D721Med (cell line): ENCODE data around the gene CCDC88C.

ENCODE experiments used
- DNase-seq: peaks from one replicate; pipeline ENCODE4 v3.0.0; 2011; ENCODE audit warnings: low spot score; ENCODE audit not compliant: insufficient read length
- FAIRE-seq: peaks from 2 replicates; lab custom pipeline; 2011; peaks lifted over from hg19 to GRCh38; lab: Jason Lieb, UNC
- CTCF ChIP-seq: IDR thresholded peaks from 2 replicates; pipeline ENCODE4 v1.5.1; 2012; ENCODE audit warnings: mild to moderate bottlenecking, control low read depth; ENCODE audit not compliant: insufficient read depth; ENCODE audit errors: missing control alignments

Gene CCDC88C

DNA sequence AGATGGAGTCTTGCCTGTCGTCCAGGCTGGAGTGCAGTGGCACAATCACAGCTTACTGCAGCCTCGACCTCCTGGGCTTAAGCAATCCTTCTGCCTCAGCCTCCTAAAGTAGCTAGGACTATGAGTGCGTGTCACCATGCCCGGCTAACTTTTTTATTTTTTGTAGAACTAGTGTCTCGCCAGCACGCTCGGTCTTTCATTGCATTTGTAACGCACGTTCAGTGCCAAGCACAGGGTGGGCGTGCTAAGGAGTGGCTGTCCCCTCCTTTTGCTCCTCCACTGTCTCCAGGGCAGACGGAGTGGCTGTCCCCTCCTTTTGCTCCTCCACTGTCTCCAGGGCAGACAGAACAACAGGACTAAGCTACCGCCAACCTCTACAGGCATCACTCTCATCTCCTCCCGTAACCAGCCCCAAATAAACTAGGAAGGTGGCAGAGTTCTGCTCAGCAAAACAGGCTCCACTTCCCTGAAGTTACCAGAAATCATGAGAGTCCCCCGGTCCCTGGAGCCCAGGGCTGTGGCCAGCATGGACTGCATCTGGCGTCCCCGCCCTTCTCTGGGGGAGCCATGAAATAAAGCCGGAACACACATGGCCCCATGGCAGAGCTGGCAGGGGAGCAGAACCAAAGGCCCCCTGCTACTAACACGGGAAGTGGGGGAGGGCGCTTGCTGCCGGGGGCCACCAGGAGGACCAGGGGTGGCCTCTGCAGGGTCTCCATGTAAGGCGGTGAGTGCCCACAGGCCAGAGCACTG, 60.2 kb downstream of the CCDC88C start:
- DNase-seq (no peak), FAIRE-seq (no peak)
- TF ChIP-seq CTCF, result no peak

DNA sequence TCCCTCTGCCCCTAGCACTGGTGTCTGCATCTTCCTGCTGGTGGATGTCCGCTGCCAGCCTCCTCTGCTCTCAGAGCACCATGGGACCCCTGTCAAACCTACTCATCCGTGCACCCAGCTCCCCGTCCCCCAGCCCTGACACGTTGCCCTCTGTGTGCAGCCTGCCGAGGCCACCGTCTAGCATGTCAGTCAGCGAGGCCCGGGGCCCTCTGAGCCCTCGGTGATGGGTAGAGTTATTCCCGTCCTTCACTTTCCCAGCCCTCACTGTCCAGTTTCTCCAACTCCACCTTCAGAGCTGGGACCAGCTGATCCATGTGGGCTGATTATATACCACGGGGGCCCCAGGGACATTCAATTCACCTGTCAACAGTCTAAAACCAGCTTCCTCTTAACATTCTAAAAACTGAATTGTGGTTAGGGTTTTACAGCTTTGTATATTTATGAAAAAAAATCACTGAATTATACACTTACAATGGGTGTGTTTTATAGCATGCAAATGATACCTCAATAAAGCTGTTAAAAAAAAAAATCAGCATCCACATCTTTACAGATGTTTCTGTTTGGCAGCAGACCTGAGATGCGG, 61.3 kb downstream of the CCDC88C start:
- no peak for DNase-seq
- no peak for TF ChIP-seq CTCF
- FAIRE-seq, result no peak

DNA sequence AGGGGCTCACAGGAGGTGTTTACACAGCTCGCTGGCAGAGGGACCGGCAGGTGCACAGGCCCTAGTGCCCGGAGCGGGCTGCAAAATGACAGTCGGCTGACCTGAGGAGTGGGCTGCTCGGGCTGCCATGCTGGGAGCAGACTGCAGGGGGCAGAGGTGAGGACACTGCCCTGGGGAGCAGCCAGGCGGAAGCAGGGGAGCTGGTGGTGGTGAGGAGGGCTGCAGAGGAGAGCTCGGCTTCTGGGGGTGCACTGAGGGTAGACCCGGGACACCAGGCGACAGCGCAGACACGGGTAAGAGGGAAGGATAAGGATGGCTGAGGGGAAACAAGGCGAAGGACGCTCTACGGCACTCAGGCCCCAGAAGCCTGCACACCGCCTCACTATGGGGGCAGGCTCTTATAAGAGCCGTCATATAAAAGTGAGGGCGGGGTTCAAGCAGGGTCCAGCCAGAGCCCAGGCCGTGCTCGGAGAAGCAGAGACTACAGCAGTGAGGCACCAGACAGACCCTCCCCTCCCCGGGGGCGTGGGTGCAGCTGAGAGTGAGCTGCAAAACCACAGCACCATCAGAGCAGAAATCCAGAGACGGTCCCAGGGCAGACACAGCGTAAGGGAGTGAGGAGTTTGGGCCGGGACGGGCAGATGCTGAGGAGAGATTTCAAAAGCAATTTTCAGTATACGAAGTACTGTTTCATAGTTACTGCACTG, 62.5 kb downstream of the CCDC88C start:
- no peak for FAIRE-seq
- peak; percentile 16 for TF ChIP-seq CTCF
- no peak for DNase-seq

DNA sequence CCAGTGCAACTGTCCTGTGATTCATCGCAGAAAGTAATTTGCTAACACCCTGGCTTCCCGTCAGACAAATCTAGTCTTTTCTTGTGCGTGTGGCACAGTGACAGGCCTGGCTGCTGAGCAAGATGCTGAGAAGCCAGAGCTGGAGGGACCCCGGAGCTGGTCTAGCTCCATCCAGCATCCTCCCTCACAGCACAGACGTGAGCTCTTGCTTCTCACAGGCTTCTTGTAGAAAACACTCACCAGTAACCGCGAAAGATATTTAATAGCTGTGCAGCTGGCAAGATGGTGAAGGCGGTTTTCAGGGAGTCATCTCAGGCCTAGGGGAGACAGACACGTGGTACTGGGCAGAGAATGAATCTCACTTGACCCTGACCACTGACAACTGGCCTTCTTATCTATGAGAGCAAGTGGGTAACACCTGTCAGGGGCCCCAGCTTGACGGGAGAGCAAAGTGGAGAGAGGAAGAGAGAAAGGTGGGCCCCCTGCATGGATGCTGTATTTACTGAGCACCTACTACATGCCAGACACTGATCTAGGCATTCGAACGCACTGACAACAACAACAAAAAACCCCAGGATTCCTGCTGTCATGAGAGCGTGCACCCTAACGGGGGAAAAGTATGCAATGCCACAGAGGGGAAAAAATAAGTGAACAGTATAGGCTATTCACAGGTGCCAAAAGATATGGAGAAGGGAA, 63.3 kb downstream of the CCDC88C start:
- TF ChIP-seq CTCF, result no peak
- no peak for DNase-seq
- FAIRE-seq, result no peak

GRCh38 chr14:91352728-91353692, 64.6 kb downstream of the CCDC88C start:
- DNase-seq (no peak), FAIRE-seq (no peak)
- TF ChIP-seq CTCF, result no peak

GRCh38 chr14:91352053-91352452, 65.6 kb downstream of the CCDC88C start:
- no peak for DNase-seq
- no peak for FAIRE-seq
- TF ChIP-seq CTCF, result no peak
